SK-N-SH treated with all-trans-retinoic acid at 6 μM for 48 hours (cell line): ENCODE measurements around the gene TEX13A.

Experiments used
- ARNTL ChIP-seq: fragments of 450-650 bp; formaldehyde crosslinking; IDR thresholded peaks from 2 replicates; pipeline ENCODE4 v1.5.0; 2020; ENCODE audit warnings: low read depth, mild to moderate bottlenecking, moderate library complexity, borderline replicate concordance
- ESRRG ChIP-seq: fragments of 250-450 bp; sonication (Bioruptor Pico); IDR thresholded peaks from 2 replicates; pipeline ENCODE4 v1.6.1; 2021; ENCODE audit warnings: mild to moderate bottlenecking
- GLIS3 ChIP-seq: fragments of 250-450 bp; sonication (Bioruptor Pico); IDR thresholded peaks from 2 replicates; pipeline ENCODE4 v1.5.0; 2020; ENCODE audit warnings: mild to moderate bottlenecking, moderate library complexity
- ISL1 ChIP-seq: fragments of 250-450 bp; sonication (Bioruptor Pico); IDR thresholded peaks from 2 replicates; pipeline ENCODE4 v2.1.2; 2022; ENCODE audit warnings: mild to moderate bottlenecking, moderate library complexity
- OSR1 ChIP-seq: fragments of 250-450 bp; sonication (Bioruptor Pico); IDR thresholded peaks from 2 replicates; pipeline ENCODE4 v1.8.0; 2022; ENCODE audit warnings: moderate library complexity, mild to moderate bottlenecking, inconsistent platforms
- PATZ1 ChIP-seq: fragments of 250-450 bp; sonication (Bioruptor Pico); IDR thresholded peaks from 2 replicates; pipeline ENCODE4 v1.8.0; 2020; ENCODE audit warnings: mild to moderate bottlenecking, moderate library complexity, borderline replicate concordance
- RARB ChIP-seq: fragments of 250-450 bp; sonication (Bioruptor Pico); IDR thresholded peaks from 2 replicates; pipeline ENCODE4 v1.8.0; 2021; ENCODE audit warnings: mild to moderate bottlenecking, moderate library complexity
- SNAI2 ChIP-seq: fragments of 250-450 bp; sonication (Bioruptor Pico); IDR thresholded peaks from 2 replicates; pipeline ENCODE4 v1.5.0; 2020; ENCODE audit warnings: mild to moderate bottlenecking, moderate library complexity
- TOX ChIP-seq: fragments of 250-450 bp; sonication (Bioruptor Pico); IDR thresholded peaks from 2 replicates; pipeline ENCODE4 v1.8.0; 2021; ENCODE audit warnings: mild to moderate bottlenecking, moderate library complexity, borderline replicate concordance
- TSHZ2 ChIP-seq: fragments of 250-450 bp; sonication (Bioruptor Pico); IDR thresholded peaks from 2 replicates; pipeline ENCODE4 v1.5.0; 2020; ENCODE audit warnings: mild to moderate bottlenecking, moderate library complexity
- TF ChIP-seq, protein P1 (sequence below): fragments of 250-450 bp; sonication (Bioruptor Pico); IDR thresholded peaks from 2 replicates; pipeline ENCODE4 v1.5.1; 2021; ENCODE audit warnings: mild to moderate bottlenecking, moderate library complexity
- TF ChIP-seq, protein P2 (sequence below): fragments of 250-450 bp; sonication (Bioruptor Pico); IDR thresholded peaks from 2 replicates; pipeline ENCODE4 v1.5.1; 2020; ENCODE audit warnings: low read depth, mild to moderate bottlenecking, moderate library complexity

- TF ChIP-seq ESRRG (CRISPR knock-in tag) (no peak), RARB (CRISPR knock-in tag) (no peak), OSR1 (CRISPR knock-in tag) (no peak), SNAI2 (CRISPR knock-in tag) (no peak), ISL1 (CRISPR knock-in tag) (no peak), TOX (CRISPR knock-in tag) (no peak), GLIS3 (CRISPR knock-in tag) (no peak), TSHZ2 (CRISPR knock-in tag) (no peak), ARNTL (CRISPR knock-in tag) (no peak), PATZ1 (CRISPR knock-in tag) (no peak)
- TF ChIP-seq, protein P1, sequence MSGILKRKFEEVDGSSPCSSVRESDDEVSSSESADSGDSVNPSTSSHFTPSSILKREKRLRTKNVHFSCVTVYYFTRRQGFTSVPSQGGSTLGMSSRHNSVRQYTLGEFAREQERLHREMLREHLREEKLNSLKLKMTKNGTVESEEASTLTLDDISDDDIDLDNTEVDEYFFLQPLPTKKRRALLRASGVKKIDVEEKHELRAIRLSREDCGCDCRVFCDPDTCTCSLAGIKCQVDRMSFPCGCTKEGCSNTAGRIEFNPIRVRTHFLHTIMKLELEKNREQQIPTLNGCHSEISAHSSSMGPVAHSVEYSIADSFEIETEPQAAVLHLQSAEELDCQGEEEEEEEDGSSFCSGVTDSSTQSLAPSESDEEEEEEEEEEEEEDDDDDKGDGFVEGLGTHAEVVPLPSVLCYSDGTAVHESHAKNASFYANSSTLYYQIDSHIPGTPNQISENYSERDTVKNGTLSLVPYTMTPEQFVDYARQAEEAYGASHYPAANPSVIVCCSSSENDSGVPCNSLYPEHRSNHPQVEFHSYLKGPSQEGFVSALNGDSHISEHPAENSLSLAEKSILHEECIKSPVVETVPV (CRISPR knock-in tag), result no peak
- TF ChIP-seq, protein P2, sequence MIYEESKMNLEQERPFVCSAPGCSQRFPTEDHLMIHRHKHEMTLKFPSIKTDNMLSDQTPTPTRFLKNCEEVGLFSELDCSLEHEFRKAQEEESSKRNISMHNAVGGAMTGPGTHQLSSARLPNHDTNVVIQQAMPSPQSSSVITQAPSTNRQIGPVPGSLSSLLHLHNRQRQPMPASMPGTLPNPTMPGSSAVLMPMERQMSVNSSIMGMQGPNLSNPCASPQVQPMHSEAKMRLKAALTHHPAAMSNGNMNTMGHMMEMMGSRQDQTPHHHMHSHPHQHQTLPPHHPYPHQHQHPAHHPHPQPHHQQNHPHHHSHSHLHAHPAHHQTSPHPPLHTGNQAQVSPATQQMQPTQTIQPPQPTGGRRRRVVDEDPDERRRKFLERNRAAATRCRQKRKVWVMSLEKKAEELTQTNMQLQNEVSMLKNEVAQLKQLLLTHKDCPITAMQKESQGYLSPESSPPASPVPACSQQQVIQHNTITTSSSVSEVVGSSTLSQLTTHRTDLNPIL (CRISPR knock-in tag), result no peak
These were observed 43.3 kb upstream of the TEX13A start for GRCh38 chrX:105263801-105264200.
